ENCODE data around the gene PTK7.

GRCh38 chr6:43036712-43037111 is 39.4 kb upstream of the PTK7 start:
- TF ChIP-seq CTCF (IDR thresholded peaks at IDR 0.05) (no peak), POLR2A (IDR thresholded peaks at IDR 0.05) (no peak)
